H1 (cell line): ENCODE data around the gene BNC2. TPM values are rescaled to one million over a fixed set of nuclear protein-coding genes. Genes with fewer than 3 reads are reported as not detected.

Source experiments
- CEBPB ChIP-seq: IDR thresholded peaks from 2 replicates; pipeline ENCODE4 v1.6.1; 2012; ENCODE audit warnings: low read depth, low read length
- CTBP2 ChIP-seq: IDR thresholded peaks from 2 replicates; pipeline ENCODE4 v1.7.0; 2011; ENCODE audit warnings: borderline replicate concordance, mild to moderate bottlenecking, moderate library complexity, mixed read lengths, low read length; ENCODE audit not compliant: insufficient read depth, insufficient read length
- EP300 ChIP-seq, 2 experiments: IDR thresholded peaks; 1 replicate in 1 of 2; 2 replicates in 1 of 2; pipeline ENCODE4 v1.6.1; 2011 to 2012; ENCODE audit warnings: low read depth in 2 of 2, low read length in 2 of 2, mild to moderate bottlenecking in 2 of 2, borderline replicate concordance in 1 of 2, inconsistent platforms in 1 of 2, moderate library complexity in 1 of 2
- HDAC2 ChIP-seq, 2 experiments: fragments of 300-600 bp in 1 of 2; sonication (generic) in 1 of 2; IDR thresholded peaks; 2 replicates each; pipeline ENCODE4 v1.6.1; 2011 to 2012; ENCODE audit warnings: low read depth in 2 of 2, low read length in 2 of 2, mild to moderate bottlenecking in 2 of 2, moderate library complexity in 2 of 2, borderline replicate concordance in 1 of 2, inconsistent platforms in 1 of 2
- KDM1A ChIP-seq: fragments of 200-600, 300-600 bp; sonication (generic); IDR thresholded peaks from 2 replicates; pipeline ENCODE4 v1.7.1; 2016; ENCODE audit warnings: mild to moderate bottlenecking, low read length, borderline replicate concordance
- POLR2AphosphoS5 ChIP-seq: IDR thresholded peaks from 2 replicates; pipeline ENCODE4 v1.6.1; 2011; ENCODE audit warnings: low read depth, low read length
- SP1 ChIP-seq: IDR thresholded peaks from 2 replicates; pipeline ENCODE4 v1.6.1; 2011; ENCODE audit warnings: low read depth, low read length
- SP4 ChIP-seq: IDR thresholded peaks from 2 replicates; pipeline ENCODE4 v1.6.1; 2012; ENCODE audit warnings: low read length, inconsistent platforms
- TEAD4 ChIP-seq: IDR thresholded peaks from 2 replicates; pipeline ENCODE4 v1.6.1; 2012; ENCODE audit warnings: low read depth, low read length, inconsistent platforms, mixed read lengths
- polyA plus RNA-seq, 7 experiments: library from polyadenylated mRNA; depleted of rRNA in 3 of 7; stranded (reverse) in 5 of 7; unstranded in 2 of 7; fragments of >200 nt in 5 of 7; fragments of 200-250 nt in 2 of 7; gene quantifications; 1 replicate in 5 of 7; 2 replicates in 1 of 7; 4 replicates in 1 of 7; pipeline versions ENCODE4 v1.2.1 to v1.2.3, GENCODE V29; 2011 to 2013; ENCODE audit warnings: missing spikeins in 2 of 7, mixed read lengths in 2 of 7
- total RNA-seq: library from RNA; stranded (reverse); fragmentation: NEBNext Ultra II Directional; extraction: Animal tissue kit (Norgen Biotek cat#: 25700); gene quantifications from 2 replicates; pipeline ENCODE4 v1.2.1, GENCODE V29; 2021

The BNC2 gene
- total and polyA plus RNA-seq, 2 of the 8 experiments (the other 6 are each of a cell fraction or from before 2014, with no cell fraction given): 16.0 to 26.8 TPM

DNA sequence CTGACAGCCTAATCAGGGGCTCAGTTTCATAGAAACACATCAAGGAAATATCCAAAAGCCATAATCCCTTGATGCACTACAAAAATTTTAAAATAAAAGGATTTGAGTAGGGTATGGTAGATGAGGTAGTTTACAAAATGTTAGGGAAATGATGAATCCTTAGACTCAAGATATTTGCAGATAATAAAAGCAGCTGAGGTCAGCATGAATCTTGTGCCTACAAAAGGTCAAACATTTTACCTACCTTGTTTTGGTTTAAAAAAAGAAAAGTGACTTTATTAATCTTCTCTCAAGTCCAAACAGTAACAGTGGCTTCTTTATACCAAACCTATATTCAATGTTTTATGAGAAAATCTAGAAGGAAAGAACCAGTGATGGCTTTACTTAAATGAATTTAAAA lies 135.5 kb downstream of the BNC2 start (continued):
- TF ChIP-seq HDAC2 (IDR thresholded peaks at IDR 0.05; ENCODE audit: borderline replicate concordance in 1 of 2, low read depth in 2 of 2, low read length in 2 of 2) (no peak), SP4 (no peak), EP300 (IDR thresholded peaks at IDR 0.05; ENCODE audit: borderline replicate concordance in 1 of 2, low read depth in 2 of 2, low read length in 2 of 2) (no peak), CEBPB (no peak), CTBP2 (no peak), POLR2AphosphoS5 (no peak), KDM1A (no peak), SP1 (no peak), TEAD4 (no peak)
